GM19463 (cell line): ENCODE results near the gene EP300.
A peak's percentile ranks its signal among the peaks of the same experiment; 100 is the strongest.
"Not testable (repeated sequence)": the region's sequence is repeated elsewhere in the genome, so short reads cannot be mapped to it uniquely, and the experiment has no call there.

Source experiments
- ATAC-seq: cut with Tn5 transposase; IDR thresholded peaks from one replicate; pipeline ENCODE4 v1.9.1; 2021; ENCODE audit warnings: mild to moderate bottlenecking, moderate library complexity; ENCODE audit not compliant: unreplicated experiment

Gene EP300

GRCh38 chr22:41146573-41146972 lies 54.2 kb downstream of the EP300 start:
- no peak for ATAC-seq

GRCh38 chr22:41147722-41148121 lies 55.3 kb downstream of the EP300 start:
- ATAC-seq: no peak

- ATAC-seq: no peak
Observed at GRCh38 chr22:41152902-41153301, 60.5 kb downstream of the EP300 start.

GRCh38 chr22:41157083-41157482 lies 64.7 kb downstream of the EP300 start:
- no peak for ATAC-seq

GRCh38 chr22:41169157-41169556 lies 76.8 kb downstream of the EP300 start:
- no peak for ATAC-seq

GRCh38 chr22:41171996-41172395 lies 79.6 kb downstream of the EP300 start:
- no peak for ATAC-seq

GRCh38 chr22:41175546-41175945 lies 83.2 kb downstream of the EP300 start:
- ATAC-seq: no peak

GRCh38 chr22:41177040-41177621 lies 84.7 kb downstream of the EP300 start:
- no peak for ATAC-seq

GRCh38 chr22:41177622-41178424 lies 85.4 kb downstream of the EP300 start:
- no peak for ATAC-seq

GRCh38 chr22:41178425-41178975 lies 86.1 kb downstream of the EP300 start:
- ATAC-seq: no peak

- ATAC-seq: not testable (repeated sequence)
Observed at GRCh38 chr22:41180362-41180761, 88.0 kb downstream of the EP300 start.

GRCh38 chr22:41180926-41181325 lies 88.5 kb downstream of the EP300 start:
- ATAC-seq: no peak

GRCh38 chr22:41181349-41182241 lies 89.2 kb downstream of the EP300 start:
- no peak for ATAC-seq

GRCh38 chr22:41184679-41185078 lies 92.3 kb downstream of the EP300 start:
- ATAC-seq: no peak

- ATAC-seq: no peak
Observed at GRCh38 chr22:41191467-41191866, 99.1 kb downstream of the EP300 start.

GRCh38 chr22:41193829-41194228 lies 101.4 kb downstream of the EP300 start:
- no peak for ATAC-seq

- ATAC-seq: peak; percentile 83
Observed at GRCh38 chr22:41197038-41197972, 104.9 kb downstream of the EP300 start.

GRCh38 chr22:41198027-41198580 lies 105.7 kb downstream of the EP300 start:
- ATAC-seq: no peak

- no peak for ATAC-seq
Observed at GRCh38 chr22:41201141-41201540, 108.7 kb downstream of the EP300 start.

GRCh38 chr22:41203118-41203517 lies 110.7 kb downstream of the EP300 start:
- no peak for ATAC-seq
